NCI-H1105 treated with DMSO at 0.1 percent for 48 hours (cell line): ENCODE measurements around the gene PRDX2.

ENCODE experiments used
- DNase-seq: peaks from one replicate; lab custom pipeline; 2025; lab: John Stamatoyannopoulos, UW

Gene PRDX2

DNA sequence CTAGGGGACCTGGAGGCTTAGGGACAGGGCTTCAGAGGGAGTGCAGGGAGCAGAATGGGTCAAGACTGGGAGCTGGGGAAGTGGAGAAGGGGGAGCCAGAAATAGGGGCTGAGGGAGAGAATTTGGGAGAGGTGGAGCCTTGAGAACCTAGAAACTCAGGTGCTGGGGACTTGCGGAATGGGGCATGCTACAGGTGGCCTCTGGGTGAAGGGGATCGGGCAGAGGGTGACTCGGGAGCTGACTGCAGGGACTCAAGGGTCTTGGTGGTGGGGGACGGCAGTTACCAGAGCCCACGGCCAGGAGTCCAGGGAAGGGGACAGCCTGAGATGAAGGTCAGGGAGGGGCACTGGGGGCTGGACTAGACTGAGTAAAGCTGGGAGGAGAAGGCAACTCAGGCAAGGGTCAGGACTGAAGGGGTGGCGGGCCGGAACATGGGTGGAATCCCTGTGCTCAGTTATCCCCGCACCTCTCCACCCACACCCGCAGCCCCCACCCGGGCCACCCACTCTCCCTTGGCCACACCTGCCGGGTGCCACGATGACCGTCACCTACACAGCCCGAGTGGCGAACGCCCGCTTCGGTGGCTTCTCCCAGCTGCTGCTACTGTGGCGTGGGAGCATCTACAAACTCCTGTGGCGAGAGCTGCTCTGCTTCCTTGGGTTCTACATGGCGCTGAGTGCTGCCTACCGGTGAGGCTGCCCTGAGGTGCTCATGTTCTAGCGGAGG is 49.4 kb downstream of the PRDX2 start:
- DNase-seq = no peak

DNA sequence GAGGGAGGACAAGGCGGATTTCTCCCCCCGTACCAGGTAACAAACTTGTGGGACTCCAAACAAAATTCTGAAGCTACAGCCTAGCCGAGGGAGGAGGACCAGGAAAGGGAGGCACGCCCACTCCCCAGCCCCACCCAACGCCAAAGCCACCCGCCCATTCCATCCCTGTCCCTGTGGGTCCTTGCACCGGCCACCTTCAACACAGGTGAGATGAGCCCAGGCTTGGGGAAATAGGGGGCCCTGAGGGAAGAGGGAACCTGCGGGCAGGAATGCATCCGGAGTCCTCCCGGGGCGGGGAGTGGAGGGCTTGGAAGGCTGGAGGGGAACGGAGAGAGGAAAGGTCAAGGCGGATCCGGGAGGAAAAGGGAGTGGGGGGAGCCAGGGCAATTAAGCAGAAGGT is 50.0 kb downstream of the PRDX2 start, which contains the start of gene BEST2:
BEST2 (plus strand) TSS at position 157 of the 400 bp plus-strand sequence. CDS start 802 bp downstream, outside the sequence.
- DNase-seq = no peak

DNA sequence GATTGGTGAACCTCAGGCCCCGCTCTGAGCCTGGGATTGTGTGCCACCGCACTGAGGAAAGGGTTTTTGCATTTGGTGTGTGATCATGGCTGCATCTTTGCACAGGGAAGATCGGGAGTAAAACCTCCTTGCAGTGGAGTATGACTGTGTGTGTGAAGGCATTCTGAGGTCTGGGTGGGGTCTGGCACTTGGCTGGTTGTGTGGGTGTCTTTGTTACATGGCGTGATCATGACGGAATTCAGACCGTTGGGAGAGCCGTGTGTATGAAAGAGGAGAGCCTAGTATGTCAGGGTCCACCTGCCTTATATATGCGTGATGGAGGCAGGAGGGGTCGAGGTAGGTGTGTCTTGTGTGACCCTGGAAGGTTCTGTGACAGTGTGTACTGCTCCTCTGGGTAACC is 50.7 kb downstream of the PRDX2 start:
- DNase-seq = no peak

DNA sequence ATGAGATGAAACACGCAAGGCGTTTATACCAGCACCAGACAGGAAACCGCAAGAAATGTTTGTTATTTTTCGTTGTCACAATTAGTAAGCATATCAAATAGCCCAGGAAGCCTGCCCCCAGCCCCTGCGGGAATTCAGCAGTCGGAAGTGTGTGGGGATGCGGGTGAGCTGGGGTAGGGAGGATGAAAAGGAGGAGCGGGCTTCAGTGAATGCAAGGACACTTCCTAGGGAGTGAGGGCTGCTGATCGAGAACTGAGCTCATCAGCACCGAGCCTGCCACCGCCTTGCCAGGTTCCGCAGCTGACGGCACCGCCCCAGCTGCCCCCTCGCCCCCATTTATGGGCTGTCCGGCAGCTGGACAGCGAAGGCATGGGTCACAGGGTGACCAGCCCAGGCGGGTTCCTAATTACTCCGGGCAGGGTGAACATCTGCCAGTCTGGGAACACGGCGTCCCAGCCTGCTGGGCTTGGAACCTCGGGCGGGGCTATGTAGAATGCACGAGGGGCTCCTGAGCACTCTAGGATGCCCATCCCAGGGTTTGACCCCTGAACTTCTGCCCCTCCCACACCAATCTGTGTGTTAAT is 51.6 kb downstream of the PRDX2 start:
- DNase-seq = peak; percentile 26

DNA sequence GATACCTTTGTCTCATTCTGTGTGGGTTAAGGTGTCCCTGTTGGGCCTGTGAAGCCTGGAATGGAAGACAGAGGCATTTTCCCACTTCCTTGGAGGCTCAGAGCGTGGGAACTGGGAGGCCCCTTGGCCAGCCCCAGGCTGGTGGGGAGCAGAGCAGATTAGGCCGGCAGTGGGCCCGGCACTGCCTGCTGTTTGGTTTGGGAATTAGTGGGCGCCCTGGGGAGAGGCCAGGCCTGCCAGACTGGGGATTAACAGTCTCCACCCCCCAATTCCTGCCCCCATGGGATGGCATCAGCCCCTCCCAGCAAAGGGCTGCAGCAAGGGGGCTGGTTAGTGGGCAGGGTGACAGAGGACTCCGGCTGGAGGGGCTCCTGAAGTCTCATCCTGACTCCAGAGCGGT is 53.1 kb downstream of the PRDX2 start:
- DNase-seq = no peak
